Karpas-422 (cell line): Measurements from ENCODE around the gene ZNF525. TPM values are rescaled to one million over a fixed set of nuclear protein-coding genes. Genes with fewer than 3 reads are reported as not detected.
"Not testable (repeated sequence)": the region's sequence is repeated elsewhere in the genome, so short reads cannot be mapped to it uniquely, and the experiment has no call there.

Experiments used
- DNase-seq: peaks from one replicate; pipeline ENCODE4 v3.0.0-alpha.2; 2015
- H2AFZ ChIP-seq: fragments of 200-600 bp; sonication (generic); 2 replicates; pipeline ENCODE4 v1.6.1; 2014; ENCODE audit warnings: antibody characterized with exemption, low read length, mixed read lengths
- H3K27ac ChIP-seq: fragments of 200-600 bp; sonication (generic); 2 replicates; pipeline ENCODE4 v1.5.1; 2014; ENCODE audit warnings: mild to moderate bottlenecking, low read length, moderate library complexity
- H3K27me3 ChIP-seq: fragments of 200-600 bp; sonication (generic); 2 replicates; pipeline ENCODE4 v1.6.1; 2014; ENCODE audit warnings: low read length, mixed read lengths
- H3K36me3 ChIP-seq: fragments of 200-600 bp; sonication (generic); 2 replicates; pipeline ENCODE4 v1.6.1; 2014; ENCODE audit warnings: low read length, mixed read lengths; ENCODE audit not compliant: insufficient read depth
- H3K4me1 ChIP-seq: fragments of 200-600 bp; sonication (generic); 2 replicates; pipeline ENCODE4 v1.6.1; 2014; ENCODE audit warnings: mild to moderate bottlenecking, low read length, mixed read lengths
- H3K4me2 ChIP-seq: fragments of 200-600 bp; sonication (generic); 2 replicates; pipeline ENCODE4 v1.6.1; 2014; ENCODE audit warnings: low read length, low read depth, mild to moderate bottlenecking; ENCODE audit not compliant: poor library complexity, severe bottlenecking
- H3K4me3 ChIP-seq: fragments of 200-600 bp; sonication (generic); 2 replicates; pipeline ENCODE4 v1.5.1; 2014; ENCODE audit warnings: mild to moderate bottlenecking, antibody characterized with exemption, low read length, mixed read lengths
- H3K79me2 ChIP-seq: fragments of 200-600 bp; sonication (generic); 2 replicates; pipeline ENCODE4 v1.6.1; 2014; ENCODE audit warnings: mild to moderate bottlenecking, low read length, mixed read lengths
- H3K9ac ChIP-seq: fragments of 200-600 bp; sonication (generic); 2 replicates; pipeline ENCODE4 v1.6.0; 2014; ENCODE audit warnings: low read length
- H3K9me2 ChIP-seq: fragments of 200-600 bp; sonication (generic), shearing (Covaris generic); replicated peaks from 2 replicates; pipeline ENCODE4 v1.6.0; 2014; ENCODE audit warnings: mild to moderate bottlenecking, low read length, moderate library complexity; ENCODE audit not compliant: insufficient read depth
- H3K9me3 ChIP-seq: fragments of 300-700, 200-600 bp; sonication (generic); 2 replicates; pipeline ENCODE4 v1.6.1; 2014; ENCODE audit warnings: low read length, mixed read lengths
- H4K20me1 ChIP-seq: fragments of 200-600 bp; sonication (generic); 2 replicates; pipeline ENCODE4 v1.6.1; 2014; ENCODE audit warnings: mild to moderate bottlenecking, antibody characterized with exemption, low read length, low read depth; ENCODE audit not compliant: insufficient read depth
- total RNA-seq: library from RNA; depleted of rRNA; stranded (reverse); fragments of >200 nt; shearing (Covaris generic); gene quantifications from 2 replicates; pipeline ENCODE4 v1.2.3, GENCODE V29; 2014; ENCODE audit warnings: low replicate concordance; rRNA removed

Gene ZNF525
- total RNA-seq: 24.8 and 47.1 TPM in 2 replicates

- Histone ChIP-seq H3K27ac (no peak within 1 kb of the TSS), H3K9me3 (peaks cover 9% of the 10 kb centered on the region), H3K27me3 (no peaks in the 10 kb centered on the region), H3K79me2 (peaks cover 32% of the 10 kb centered on the region), H3K4me2 (peak within 1 kb of the TSS; percentile 83), H3K36me3 (peaks cover 15% of the 10 kb centered on the region), H2AFZ (peak within 1 kb of the TSS; percentile 85), H4K20me1 (no peaks in the 10 kb centered on the region), H3K9me2 (no peaks in the 10 kb centered on the region), H3K4me3 (peak within 1 kb of the TSS; percentile 78), H3K4me1 (peaks cover 10% of the 10 kb centered on the region), H3K9ac (peak within 1 kb of the TSS; percentile 78)
- peak; percentile 99 for DNase-seq
Measured at GRCh38 chr19:53365134-53365898, at the start of gene ZNF525. Gene ZNF525 (plus strand): TSS chr19:53365705. CDS start chr19:53372282, 6,577 bp downstream.

GRCh38 chr19:53328967-53329366, 36.5 kb upstream of the ZNF525 start:
- Histone ChIP-seq H3K9me2 (no peaks in the 10 kb centered on the region), H3K79me2 (peaks cover 4% of the 10 kb centered on the region), H3K27ac (no peak overlapping the region), H3K9me3 (peaks cover 10% of the 10 kb centered on the region), H3K27me3 (no peaks in the 10 kb centered on the region; the same call in 1 of the 2 replicates), H2AFZ (no peak overlapping the region), H4K20me1 (no peaks in the 10 kb centered on the region), H3K36me3 (no peaks in the 10 kb centered on the region), H3K4me3 (no peak overlapping the region), H3K4me1 (peaks cover 4% of the 10 kb centered on the region), H3K4me2 (no peak overlapping the region), H3K9ac (no peak overlapping the region)
- DNase-seq: no peak

GRCh38 chr19:53332484-53332883, 33.0 kb upstream of the ZNF525 start:
- Histone ChIP-seq H2AFZ (no peak overlapping the region), H3K4me2 (no peak overlapping the region), H4K20me1 (no peaks in the 10 kb centered on the region), H3K79me2 (peaks cover 39% of the 10 kb centered on the region), H3K27ac (no peak overlapping the region), H3K9me3 (peaks cover 18% of the 10 kb centered on the region; the same call in 1 of the 2 replicates), H3K4me1 (peaks cover 10% of the 10 kb centered on the region), H3K27me3 (no peaks in the 10 kb centered on the region), H3K36me3 (peaks cover 20% of the 10 kb centered on the region), H3K4me3 (no peak overlapping the region), H3K9me2 (no peaks in the 10 kb centered on the region), H3K9ac (no peak overlapping the region)
- no peak for DNase-seq

- H2AFZ ChIP-seq: peak overlapping the region; percentile 97
- no peak overlapping the region for H3K27ac ChIP-seq
- H3K4me3 ChIP-seq: peak overlapping the region; percentile 72
- H3K4me1 ChIP-seq: peaks cover 10% of the 10 kb centered on the region
- H3K36me3 ChIP-seq: peaks cover 26% of the 10 kb centered on the region
- H3K27me3 ChIP-seq: no peaks in the 10 kb centered on the region
- peaks cover 22% of the 10 kb centered on the region; the same call in 1 of the 2 replicates for H3K9me3 ChIP-seq
- DNase-seq: no peak
- H3K9me2 ChIP-seq: no peaks in the 10 kb centered on the region
- peak overlapping the region; percentile 72 for H3K4me2 ChIP-seq
- peak overlapping the region; percentile 87 for H3K9ac ChIP-seq
- peaks cover 45% of the 10 kb centered on the region for H3K79me2 ChIP-seq
- no peaks in the 10 kb centered on the region for H4K20me1 ChIP-seq
Measured at GRCh38 chr19:53333066-53333462, 32.4 kb upstream of the ZNF525 start.

GRCh38 chr19:53333463-53334449, 31.7 kb upstream of the ZNF525 start, which contains the start of gene ZNF845:
Gene ZNF845 (plus strand): TSS chr19:53333749. CDS start chr19:53341308, 7,559 bp downstream.
- Histone ChIP-seq H3K27me3 (no peaks in the 10 kb centered on the region), H2AFZ (peak within 1 kb of the TSS; percentile 97), H3K27ac (peak within 1 kb of the TSS; percentile 21; the same call in 1 of the 2 replicates), H3K4me2 (peak within 1 kb of the TSS; percentile 72), H3K9me3 (peaks cover 23% of the 10 kb centered on the region; the same call in 1 of the 2 replicates), H4K20me1 (no peaks in the 10 kb centered on the region), H3K9me2 (no peaks in the 10 kb centered on the region), H3K9ac (peak within 1 kb of the TSS; percentile 87), H3K4me3 (peak within 1 kb of the TSS; percentile 72), H3K36me3 (peaks cover 32% of the 10 kb centered on the region), H3K79me2 (peaks cover 51% of the 10 kb centered on the region), H3K4me1 (peaks cover 10% of the 10 kb centered on the region)
- DNase-seq: peak; percentile 98

- Histone ChIP-seq H3K36me3 (peaks cover 98% of the 10 kb centered on the region), H3K9me3 (peaks cover 39% of the 10 kb centered on the region), H3K79me2 (peaks cover 25% of the 10 kb centered on the region)
- H3K4me1 ChIP-seq, H4K20me1 ChIP-seq, H3K4me3 ChIP-seq, H3K9ac ChIP-seq, H3K9me2 ChIP-seq, H3K4me2 ChIP-seq, H3K27ac ChIP-seq, DNase-seq, H3K27me3 ChIP-seq, H2AFZ ChIP-seq: not testable (repeated sequence)
Measured at GRCh38 chr19:53344403-53344802, 21.1 kb upstream of the ZNF525 start.

GRCh38 chr19:53355739-53356138, 9.8 kb upstream of the ZNF525 start:
- H3K27ac ChIP-seq: no peak overlapping the region
- no peak overlapping the region for H3K9ac ChIP-seq
- peaks cover 53% of the 10 kb centered on the region for H3K9me3 ChIP-seq
- no peak overlapping the region for H3K4me3 ChIP-seq
- DNase-seq: no peak
- no peak overlapping the region for H2AFZ ChIP-seq
- H4K20me1 ChIP-seq: no peaks in the 10 kb centered on the region
- H3K27me3 ChIP-seq: no peaks in the 10 kb centered on the region
- peaks cover 40% of the 10 kb centered on the region for H3K36me3 ChIP-seq
- H3K9me2 ChIP-seq: no peaks in the 10 kb centered on the region
- H3K4me2 ChIP-seq: no peak overlapping the region
- no peaks in the 10 kb centered on the region for H3K4me1 ChIP-seq
- no peaks in the 10 kb centered on the region for H3K79me2 ChIP-seq
